Thyroid gland (tissue), 4 donors: ENCODE data around the gene RRP1B.

Experiments
- CTCF ChIP-seq, 6 experiments: fragments of 200-600 bp in 3 of 6; fragments of 450-650 bp in 3 of 6; sonication (generic) in 3 of 6; IDR thresholded peaks; one replicate each; pipeline ENCODE4 v1.5.1; 2016 to 2019; ENCODE audit warnings: antibody characterized with exemption in 6 of 6, mild to moderate bottlenecking in 2 of 6, inconsistent platforms in 1 of 6, moderate library complexity in 1 of 6
- POLR2A ChIP-seq, 2 donors: fragments of 450-650 bp; IDR thresholded peaks; one replicate each; pipeline ENCODE4 v1.6.1; 2017; ENCODE audit warnings: antibody characterized with exemption in 2 of 2, mild to moderate bottlenecking in 2 of 2, moderate library complexity in 1 of 2

DNA sequence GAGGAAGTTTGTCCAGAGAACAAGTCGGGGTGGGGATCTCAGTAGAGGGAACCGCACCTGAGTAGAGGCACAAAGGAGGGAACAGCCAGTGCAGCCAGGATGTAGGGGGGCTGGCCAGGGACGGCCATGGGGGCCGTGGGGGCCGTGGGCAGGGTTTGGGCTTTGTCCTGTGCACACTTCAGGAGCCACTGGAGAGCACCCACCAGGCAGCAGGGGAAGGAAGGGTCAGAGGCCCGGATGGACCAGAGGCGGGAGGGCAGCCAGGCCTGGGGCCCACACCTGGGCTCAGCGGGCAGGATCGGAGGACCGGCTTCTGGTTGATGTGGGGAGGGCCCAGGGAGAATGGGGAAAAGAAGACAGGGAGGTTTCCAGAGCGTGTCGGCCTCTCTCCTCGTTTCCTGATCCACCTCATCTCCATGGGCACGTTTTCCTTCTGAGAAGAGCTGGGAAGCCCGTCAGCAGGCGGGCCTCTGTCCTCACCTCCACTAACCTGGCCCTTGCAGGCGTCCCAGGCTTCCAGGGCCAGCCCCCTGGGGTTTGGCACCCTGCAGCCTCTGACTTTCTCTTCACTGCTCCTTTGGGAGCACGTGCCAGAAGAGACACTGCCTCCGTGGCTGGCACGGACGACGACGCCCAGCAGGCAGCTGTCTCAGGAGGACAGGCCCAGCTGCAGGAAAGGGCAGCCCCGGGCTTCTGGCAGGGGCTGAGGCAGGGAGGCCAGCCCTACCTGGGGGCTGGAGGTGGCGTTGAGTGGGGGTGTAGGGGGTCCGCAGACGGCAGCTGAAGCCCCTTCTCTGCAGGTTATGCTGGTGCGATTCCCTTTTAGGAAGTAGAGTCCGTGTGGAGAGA, 42.8 kb downstream of the RRP1B start:
- TF ChIP-seq CTCF (IDR thresholded peaks at IDR 0.05) (no peak), POLR2A (IDR thresholded peaks at IDR 0.05) (no peak)
